ENCODE results near the gene FAM76A.

DNA sequence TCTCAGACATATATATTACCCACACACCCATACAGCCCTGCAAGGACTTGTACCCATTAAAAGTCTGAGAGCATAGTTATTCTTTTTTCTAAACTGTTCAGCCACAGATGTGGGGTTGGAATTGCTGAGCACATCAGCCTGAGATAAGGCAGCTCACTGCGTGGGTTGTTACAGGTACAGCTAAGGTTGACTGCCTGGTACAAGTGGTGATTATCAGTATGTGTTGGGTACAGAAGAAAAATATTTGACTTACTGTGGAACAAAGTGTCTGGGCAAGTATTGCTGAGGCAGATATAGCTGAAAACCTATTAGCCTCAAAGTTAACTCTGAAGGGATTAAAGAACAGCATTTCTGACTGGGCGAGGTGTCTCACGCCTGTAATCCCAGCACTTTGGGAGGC is 52.3 kb downstream of the FAM76A start:
- TF ChIP-seq POLR2AphosphoS5 (IDR thresholded peaks at IDR 0.05; ENCODE audit: low read depth, low read length) (no peak), POLR2A (IDR thresholded peaks at IDR 0.05; ENCODE audit: low read depth, low read length) (no peak)

All from GM12891 (cell line).